ENCODE measurements around the gene FOXI1.

The FOXI1 gene

GRCh38 chr5:170142196-170142595, 36.5 kb downstream of the FOXI1 start:
- no peaks in the 10 kb centered on the region for H4K20me1 ChIP-seq (ENCODE audit: low read depth, low read length)
- no peaks in the 10 kb centered on the region for H3K27me3 ChIP-seq (ENCODE audit: low read length)
- no peaks in the 10 kb centered on the region for H3F3A ChIP-seq (ENCODE audit: insufficient read depth)
- H3K79me2 ChIP-seq (ENCODE audit: insufficient read depth, low read length), result no peaks in the 10 kb centered on the region
- no peak overlapping the region for H3K4me2 ChIP-seq (ENCODE audit: low read depth, low read length, poor library complexity, severe bottlenecking)
- no peak overlapping the region for H3K4me3 ChIP-seq (ENCODE audit: insufficient read depth, low read length, poor library complexity, severe bottlenecking)
- no peak overlapping the region for H2AFZ ChIP-seq (ENCODE audit: low read depth, low read length, severe bottlenecking)
- H3K9me2 ChIP-seq (replicated peaks; ENCODE audit: insufficient read depth, low read length), result no peaks in the 10 kb centered on the region
- H3K9ac ChIP-seq (ENCODE audit: low read length), result no peak overlapping the region
- H3K9me3 ChIP-seq (ENCODE audit: insufficient read depth, low read length), result no peaks in the 10 kb centered on the region
- TF ChIP-seq EZH2phosphoT487 (conservative IDR thresholded peaks at IDR 0.05; ENCODE audit: low read length), result no peak
- TF ChIP-seq CTCF (IDR thresholded peaks at IDR 0.05; ENCODE audit: insufficient read depth, low read length, poor library complexity, severe bottlenecking), result no peak
- H3K36me3 ChIP-seq (ENCODE audit: low read length), result no peaks in the 10 kb centered on the region
- H3K27ac ChIP-seq (ENCODE audit: low read depth, low read length), result no peak overlapping the region

GRCh38 chr5:170143091-170143490, 37.4 kb downstream of the FOXI1 start:
- no peak for TF ChIP-seq EZH2phosphoT487 (conservative IDR thresholded peaks at IDR 0.05; ENCODE audit: low read length)
- no peak for TF ChIP-seq CTCF (IDR thresholded peaks at IDR 0.05; ENCODE audit: insufficient read depth, low read length, poor library complexity, severe bottlenecking)
- no peaks in the 10 kb centered on the region for H4K20me1 ChIP-seq (ENCODE audit: low read depth, low read length)
- H3K9me3 ChIP-seq (ENCODE audit: insufficient read depth, low read length), result no peaks in the 10 kb centered on the region
- H3K4me2 ChIP-seq (ENCODE audit: low read depth, low read length, poor library complexity, severe bottlenecking), result no peak overlapping the region
- H3F3A ChIP-seq (ENCODE audit: insufficient read depth), result no peaks in the 10 kb centered on the region
- H3K9me2 ChIP-seq (replicated peaks; ENCODE audit: insufficient read depth, low read length), result no peaks in the 10 kb centered on the region
- H3K9ac ChIP-seq (ENCODE audit: low read length), result no peak overlapping the region
- H3K27me3 ChIP-seq (ENCODE audit: low read length), result no peaks in the 10 kb centered on the region
- H2AFZ ChIP-seq (ENCODE audit: low read depth, low read length, severe bottlenecking), result no peak overlapping the region
- H3K79me2 ChIP-seq (ENCODE audit: insufficient read depth, low read length), result no peaks in the 10 kb centered on the region
- H3K36me3 ChIP-seq (ENCODE audit: low read length), result no peaks in the 10 kb centered on the region
- no peak overlapping the region for H3K4me3 ChIP-seq (ENCODE audit: insufficient read depth, low read length, poor library complexity, severe bottlenecking)
- no peak overlapping the region for H3K27ac ChIP-seq (ENCODE audit: low read depth, low read length)

DNA sequence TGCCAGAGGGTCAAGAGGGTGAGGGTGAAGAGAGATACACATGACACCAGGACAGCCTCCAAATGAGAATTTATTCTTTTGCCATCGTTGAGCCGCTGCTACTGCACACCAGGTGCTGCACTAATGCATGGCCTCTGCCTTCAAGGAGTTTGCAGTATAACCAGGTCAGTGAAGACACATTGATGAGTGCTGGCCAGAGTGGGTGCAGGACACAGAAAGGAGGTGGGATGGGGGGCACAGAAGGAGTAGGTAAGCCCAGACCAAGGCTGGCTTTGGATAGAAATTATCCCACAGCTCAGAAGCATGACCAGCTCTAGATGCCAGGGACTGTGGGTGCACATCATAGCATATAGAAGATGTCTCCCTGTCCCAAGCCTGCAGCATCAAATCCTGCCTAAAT, 38.0 kb downstream of the FOXI1 start:
- Histone ChIP-seq H3F3A (ENCODE audit: insufficient read depth) (no peaks in the 10 kb centered on the region), H3K27me3 (ENCODE audit: low read length) (no peaks in the 10 kb centered on the region)
- TF ChIP-seq CTCF (IDR thresholded peaks at IDR 0.05; ENCODE audit: insufficient read depth, low read length, poor library complexity, severe bottlenecking), result no peak
- no peak for TF ChIP-seq EZH2phosphoT487 (conservative IDR thresholded peaks at IDR 0.05; ENCODE audit: low read length)

More for the DNA sequence above, 38.0 kb downstream of the FOXI1 start:
- H3K4me2 ChIP-seq (ENCODE audit: low read depth, low read length, poor library complexity, severe bottlenecking), result no peak overlapping the region
- no peaks in the 10 kb centered on the region for H3K36me3 ChIP-seq (ENCODE audit: low read length)
- H3K9me3 ChIP-seq (ENCODE audit: insufficient read depth, low read length), result no peaks in the 10 kb centered on the region
- no peak overlapping the region for H3K27ac ChIP-seq (ENCODE audit: low read depth, low read length)
- no peaks in the 10 kb centered on the region for H3K9me2 ChIP-seq (replicated peaks; ENCODE audit: insufficient read depth, low read length)
- H4K20me1 ChIP-seq (ENCODE audit: low read depth, low read length), result no peaks in the 10 kb centered on the region
- H3K79me2 ChIP-seq (ENCODE audit: insufficient read depth, low read length), result no peaks in the 10 kb centered on the region
- no peak overlapping the region for H2AFZ ChIP-seq (ENCODE audit: low read depth, low read length, severe bottlenecking)
- H3K4me3 ChIP-seq (ENCODE audit: insufficient read depth, low read length, poor library complexity, severe bottlenecking), result no peak overlapping the region
- no peak overlapping the region for H3K9ac ChIP-seq (ENCODE audit: low read length)
